HepG2 (cell line): ENCODE measurements around the gene PLAAT3.

Experiments
- ERF ChIP-seq: IDR thresholded peaks from 2 replicates; pipeline ENCODE4 v1.6.1; 2018; ENCODE audit warnings: missing biosample characterization, missing genetic modification reagents
- EZH2 ChIP-seq: conservative IDR thresholded peaks from 2 replicates; pipeline ENCODE4 v1.6.1; 2012; ENCODE audit warnings: mild to moderate bottlenecking, low read depth, low read length, moderate library complexity
- KLF16 ChIP-seq, 2 experiments: sonication (generic) in 1 of 2; formaldehyde crosslinking in 1 of 2; IDR thresholded peaks; 2 replicates each; pipeline versions ENCODE4 v1.6.1 to v1.8.0; 2016 to 2023; ENCODE audit warnings: missing genetic modification reagents in 2 of 2, missing compliant biosample characterization in 1 of 2
- PHF8 ChIP-seq: sonication (generic); formaldehyde crosslinking; IDR thresholded peaks from 2 replicates; pipeline ENCODE4 v1.5.0; 2020; ENCODE audit warnings: missing genetic modification reagents
- TAF1 ChIP-seq: sonication (generic); formaldehyde crosslinking; IDR thresholded peaks from 2 replicates; pipeline ENCODE4 v1.4.0; 2020; ENCODE audit warnings: missing genetic modification reagents
- ZMAT5 ChIP-seq: sonication (generic); formaldehyde crosslinking; IDR thresholded peaks from 2 replicates; pipeline ENCODE4 v1.5.0; 2020; ENCODE audit warnings: mild to moderate bottlenecking, low read depth, missing genetic modification reagents, borderline replicate concordance
- ZNF34 ChIP-seq: sonication (generic); formaldehyde crosslinking; IDR thresholded peaks from 2 replicates; pipeline ENCODE4 v1.4.0; 2020; ENCODE audit warnings: mild to moderate bottlenecking, missing genetic modification reagents, borderline replicate concordance
- ZNF382 ChIP-seq: sonication (generic); formaldehyde crosslinking; IDR thresholded peaks from 2 replicates; pipeline ENCODE4 v1.5.0; 2020; ENCODE audit warnings: missing genetic modification reagents, mild to moderate bottlenecking, borderline replicate concordance
- TF ChIP-seq, protein P1 (sequence below): sonication (generic); formaldehyde crosslinking; IDR thresholded peaks from 2 replicates; pipeline ENCODE4 v1.5.0; 2020; ENCODE audit warnings: mild to moderate bottlenecking, missing genetic modification reagents, moderate library complexity
- TF ChIP-seq, protein P2 (sequence below): sonication (generic); formaldehyde crosslinking; IDR thresholded peaks from 2 replicates; pipeline ENCODE4 v1.5.0; 2020; ENCODE audit warnings: missing genetic modification reagents
- TF ChIP-seq, protein P3 (sequence below): sonication (generic); formaldehyde crosslinking; IDR thresholded peaks from 2 replicates; pipeline ENCODE4 v1.4.0; 2020; ENCODE audit warnings: missing genetic modification reagents, borderline replicate concordance

DNA sequence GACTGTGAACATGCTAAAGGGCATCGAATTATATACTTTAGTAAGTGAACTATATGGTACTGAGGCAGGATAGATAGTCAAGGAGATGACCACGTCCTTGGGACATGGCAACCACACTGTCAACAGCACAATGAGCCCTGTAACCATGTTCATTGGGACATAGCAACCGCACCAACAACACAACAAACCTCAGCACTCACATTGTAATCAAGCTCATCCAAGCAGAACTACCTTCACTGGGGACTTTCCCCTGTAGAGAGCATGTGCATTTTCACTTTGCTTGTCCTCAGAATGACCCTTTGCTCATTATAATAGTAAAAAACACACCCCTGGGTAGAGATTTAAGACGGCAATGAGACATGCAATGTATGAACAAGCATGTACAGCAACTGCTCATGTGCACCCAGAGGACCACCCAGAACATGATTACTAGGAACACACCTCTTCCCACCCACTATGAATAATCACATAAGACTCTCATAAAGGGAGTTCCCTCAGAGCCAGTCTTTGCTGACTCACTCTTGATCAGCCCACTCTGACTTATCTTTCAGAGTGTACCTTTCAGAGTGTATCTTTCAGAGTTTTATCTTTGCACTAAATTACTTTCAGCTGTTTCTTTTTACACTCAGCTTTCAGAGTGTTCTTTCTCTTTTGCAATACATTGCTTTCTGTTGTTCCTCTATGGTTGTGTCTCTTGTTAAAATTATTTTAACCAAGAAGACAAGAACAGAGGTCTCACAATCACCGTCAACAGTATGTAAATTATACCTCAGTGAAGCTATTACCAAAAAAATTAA, 47.0 kb downstream of the PLAAT3 start:
- no peak for TF ChIP-seq EZH2
- TF ChIP-seq ERF, result no peak
- TF ChIP-seq, protein P1, sequence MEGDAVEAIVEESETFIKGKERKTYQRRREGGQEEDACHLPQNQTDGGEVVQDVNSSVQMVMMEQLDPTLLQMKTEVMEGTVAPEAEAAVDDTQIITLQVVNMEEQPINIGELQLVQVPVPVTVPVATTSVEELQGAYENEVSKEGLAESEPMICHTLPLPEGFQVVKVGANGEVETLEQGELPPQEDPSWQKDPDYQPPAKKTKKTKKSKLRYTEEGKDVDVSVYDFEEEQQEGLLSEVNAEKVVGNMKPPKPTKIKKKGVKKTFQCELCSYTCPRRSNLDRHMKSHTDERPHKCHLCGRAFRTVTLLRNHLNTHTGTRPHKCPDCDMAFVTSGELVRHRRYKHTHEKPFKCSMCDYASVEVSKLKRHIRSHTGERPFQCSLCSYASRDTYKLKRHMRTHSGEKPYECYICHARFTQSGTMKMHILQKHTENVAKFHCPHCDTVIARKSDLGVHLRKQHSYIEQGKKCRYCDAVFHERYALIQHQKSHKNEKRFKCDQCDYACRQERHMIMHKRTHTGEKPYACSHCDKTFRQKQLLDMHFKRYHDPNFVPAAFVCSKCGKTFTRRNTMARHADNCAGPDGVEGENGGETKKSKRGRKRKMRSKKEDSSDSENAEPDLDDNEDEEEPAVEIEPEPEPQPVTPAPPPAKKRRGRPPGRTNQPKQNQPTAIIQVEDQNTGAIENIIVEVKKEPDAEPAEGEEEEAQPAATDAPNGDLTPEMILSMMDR (CRISPR knock-in tag), result no peak
- no peak for TF ChIP-seq ZMAT5
- TF ChIP-seq PHF8 (CRISPR knock-in tag), result no peak
- TF ChIP-seq, protein P2, sequence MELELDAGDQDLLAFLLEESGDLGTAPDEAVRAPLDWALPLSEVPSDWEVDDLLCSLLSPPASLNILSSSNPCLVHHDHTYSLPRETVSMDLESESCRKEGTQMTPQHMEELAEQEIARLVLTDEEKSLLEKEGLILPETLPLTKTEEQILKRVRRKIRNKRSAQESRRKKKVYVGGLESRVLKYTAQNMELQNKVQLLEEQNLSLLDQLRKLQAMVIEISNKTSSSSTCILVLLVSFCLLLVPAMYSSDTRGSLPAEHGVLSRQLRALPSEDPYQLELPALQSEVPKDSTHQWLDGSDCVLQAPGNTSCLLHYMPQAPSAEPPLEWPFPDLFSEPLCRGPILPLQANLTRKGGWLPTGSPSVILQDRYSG (CRISPR knock-in tag), result no peak
- no peak for TF ChIP-seq TAF1 (CRISPR knock-in tag)
- TF ChIP-seq, protein P3, sequence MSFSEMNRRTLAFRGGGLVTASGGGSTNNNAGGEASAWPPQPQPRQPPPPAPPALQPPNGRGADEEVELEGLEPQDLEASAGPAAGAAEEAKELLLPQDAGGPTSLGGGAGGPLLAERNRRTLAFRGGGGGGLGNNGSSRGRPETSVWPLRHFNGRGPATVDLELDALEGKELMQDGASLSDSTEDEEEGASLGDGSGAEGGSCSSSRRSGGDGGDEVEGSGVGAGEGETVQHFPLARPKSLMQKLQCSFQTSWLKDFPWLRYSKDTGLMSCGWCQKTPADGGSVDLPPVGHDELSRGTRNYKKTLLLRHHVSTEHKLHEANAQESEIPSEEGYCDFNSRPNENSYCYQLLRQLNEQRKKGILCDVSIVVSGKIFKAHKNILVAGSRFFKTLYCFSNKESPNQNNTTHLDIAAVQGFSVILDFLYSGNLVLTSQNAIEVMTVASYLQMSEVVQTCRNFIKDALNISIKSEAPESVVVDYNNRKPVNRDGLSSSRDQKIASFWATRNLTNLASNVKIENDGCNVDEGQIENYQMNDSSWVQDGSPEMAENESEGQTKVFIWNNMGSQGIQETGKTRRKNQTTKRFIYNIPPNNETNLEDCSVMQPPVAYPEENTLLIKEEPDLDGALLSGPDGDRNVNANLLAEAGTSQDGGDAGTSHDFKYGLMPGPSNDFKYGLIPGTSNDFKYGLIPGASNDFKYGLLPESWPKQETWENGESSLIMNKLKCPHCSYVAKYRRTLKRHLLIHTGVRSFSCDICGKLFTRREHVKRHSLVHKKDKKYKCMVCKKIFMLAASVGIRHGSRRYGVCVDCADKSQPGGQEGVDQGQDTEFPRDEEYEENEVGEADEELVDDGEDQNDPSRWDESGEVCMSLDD (CRISPR knock-in tag), result no peak
- no peak for TF ChIP-seq KLF16 (CRISPR knock-in tag; IDR thresholded peaks at IDR 0.05)
- TF ChIP-seq ZNF382, result no peak
- TF ChIP-seq ZNF34, result no peak
